Nucleus accumbens (tissue), 56 donors: ENCODE results near the gene PSMD1.

Source experiments
- DNase-seq, 56 donors: peaks; one replicate each; lab custom pipeline; 2025; lab: John Stamatoyannopoulos, UW

The PSMD1 gene

DNA sequence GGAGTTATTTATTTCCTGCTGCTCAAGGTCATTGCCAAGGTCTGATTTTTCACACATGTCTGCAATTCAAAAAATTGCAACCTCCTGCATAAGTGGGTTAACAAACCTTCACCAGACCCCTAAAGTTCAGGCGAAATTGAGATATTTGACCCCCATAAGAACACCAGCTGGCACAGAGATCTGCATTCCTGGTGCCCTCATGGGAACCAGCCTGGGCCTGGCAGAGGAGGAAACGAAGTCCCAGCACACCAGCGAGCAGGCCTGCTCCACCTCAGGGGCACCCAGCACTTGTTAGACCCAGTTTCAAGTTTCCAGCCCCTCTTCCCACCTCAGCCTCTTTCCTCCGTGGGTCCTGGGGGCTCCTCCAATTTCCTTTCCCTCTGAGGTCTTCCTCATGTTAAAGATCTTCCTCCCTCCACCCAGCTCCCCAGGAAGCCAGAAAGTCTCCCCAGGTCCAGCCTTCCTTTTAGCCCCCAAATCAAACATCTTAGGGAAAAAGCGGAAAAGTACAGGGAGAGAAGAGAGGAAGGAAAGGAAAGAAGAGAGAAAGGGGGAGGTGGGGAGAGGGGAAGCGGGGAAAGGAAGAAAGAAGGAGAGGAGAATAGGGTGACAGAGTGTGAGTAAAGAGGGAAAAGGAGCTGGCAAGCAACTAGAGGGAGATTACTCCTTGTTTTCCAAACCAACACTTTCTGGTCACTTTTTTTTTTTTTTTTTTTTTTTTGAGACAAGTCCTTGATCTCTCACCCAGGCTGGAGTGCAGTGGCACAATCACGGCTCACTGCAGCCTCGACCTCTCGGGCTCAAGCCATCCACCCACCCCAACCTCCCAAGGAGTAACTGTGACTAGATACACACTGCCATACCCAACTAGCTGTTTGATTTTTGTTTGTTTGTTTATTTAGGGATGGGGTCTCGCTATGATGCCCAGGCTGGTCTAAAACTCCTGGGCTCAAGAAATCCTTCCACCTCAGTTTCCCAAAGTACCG, 23.2 kb upstream of the PSMD1 start:
- no peak for DNase-seq

DNA sequence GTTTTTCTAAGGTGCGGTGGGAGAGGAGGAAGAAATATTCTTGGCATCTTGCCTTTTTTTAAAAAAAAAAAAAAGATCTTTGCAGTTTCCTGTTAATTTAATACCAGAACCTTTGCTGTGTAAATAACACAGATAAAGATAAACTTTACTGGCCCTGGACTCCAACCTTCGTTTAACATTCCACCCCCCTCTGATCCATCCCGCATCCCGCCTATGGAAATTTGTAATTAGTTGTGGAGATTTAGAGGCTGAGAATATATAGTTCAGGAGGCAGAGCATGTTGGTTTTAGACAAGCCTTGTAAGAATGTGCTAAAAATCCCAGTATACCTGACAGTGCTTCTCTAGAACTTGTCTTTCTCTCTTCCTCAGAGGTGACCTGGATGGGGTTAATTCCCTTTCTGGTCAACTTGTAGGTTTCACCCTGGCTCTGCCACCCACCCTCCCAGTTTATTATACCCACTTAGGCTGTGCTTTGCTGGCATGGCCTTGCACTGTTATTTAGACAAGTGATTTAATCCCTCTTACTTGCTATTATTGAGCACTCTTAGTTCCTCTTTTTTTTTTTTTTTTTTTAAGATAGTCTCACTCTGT, 22.3 kb upstream of the PSMD1 start:
- DNase-seq, result no peak

DNA sequence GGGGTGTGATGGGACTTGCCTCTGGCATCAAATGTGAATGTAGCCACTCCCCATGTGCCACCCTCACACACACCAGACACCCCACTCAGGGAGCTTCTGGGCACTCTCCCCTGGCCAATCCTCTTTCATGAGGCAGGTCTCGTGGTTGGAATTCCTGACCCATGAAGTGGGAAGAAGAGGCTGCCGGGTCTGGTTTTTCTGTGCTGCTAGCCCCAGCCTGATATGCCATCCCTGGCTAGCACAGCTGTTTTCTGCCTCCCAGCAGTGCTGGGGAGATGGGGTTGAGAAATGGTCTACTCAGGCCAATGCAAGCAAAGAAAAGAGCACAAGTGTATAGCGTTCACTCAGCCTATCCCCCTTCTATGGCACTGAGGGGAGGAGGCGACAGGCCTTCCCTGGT, 20.5 kb upstream of the PSMD1 start:
- DNase-seq, result no peak

DNA sequence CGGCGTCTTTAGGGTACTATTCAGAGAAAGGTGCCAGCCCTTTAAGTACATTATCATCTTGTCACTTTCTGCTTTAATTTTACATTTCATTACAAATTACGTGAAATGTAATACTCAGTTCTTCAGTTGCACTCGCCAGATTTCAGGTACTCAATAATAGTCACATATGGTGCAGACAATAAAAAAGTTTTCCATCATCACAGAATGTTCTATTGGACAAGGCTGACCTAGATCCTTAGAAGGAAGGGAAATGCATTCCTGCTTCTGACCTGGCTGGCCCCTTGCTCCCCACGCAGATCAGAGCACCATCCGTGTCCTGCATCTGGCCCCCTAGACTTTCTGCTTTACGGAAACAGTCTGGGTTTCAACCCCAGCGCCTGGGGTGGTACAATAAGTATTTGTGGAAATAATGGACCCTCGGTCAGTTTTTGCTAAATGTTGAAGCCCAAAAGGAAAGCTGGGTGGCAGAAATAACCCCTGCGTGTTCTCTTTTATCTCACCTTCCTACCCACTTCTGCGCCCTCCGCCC, 20.0 kb upstream of the PSMD1 start:
- DNase-seq, result no peak

DNA sequence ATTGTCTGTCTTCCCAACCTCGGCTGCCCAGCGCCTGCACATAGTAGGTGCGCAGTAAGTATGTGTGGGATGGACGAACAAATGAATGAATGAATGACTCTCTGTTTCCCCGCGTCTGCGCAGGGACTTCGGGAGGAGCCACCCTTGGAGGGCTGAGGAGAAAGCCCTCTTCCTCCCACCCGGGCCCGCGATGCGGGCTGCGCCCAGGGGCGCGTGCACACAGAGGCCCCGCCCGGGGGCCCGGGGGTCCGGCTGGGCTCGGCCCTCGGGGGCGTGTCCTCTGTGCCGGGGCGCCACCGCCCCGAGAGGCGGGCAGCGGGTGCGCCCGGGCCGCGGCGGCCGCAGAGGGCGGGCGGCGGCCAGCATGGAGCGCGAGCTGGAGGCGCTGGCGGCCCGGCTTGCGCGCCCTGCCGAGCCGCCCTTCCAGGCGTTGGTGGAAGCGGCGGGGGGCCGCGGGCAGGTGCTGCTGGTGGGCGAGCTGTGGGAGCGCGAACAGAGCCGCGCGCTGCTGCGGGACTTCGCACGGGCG, 19.4 kb upstream of the PSMD1 start, which contains the start of gene C2orf72:
TSS of gene C2orf72 (plus strand) at position 322 of the 529 bp plus-strand sequence. CDS start at position 365, 43 bp downstream.
- DNase-seq, result peak in 10 of 56 donors; percentile 23 to 65 (median 38)

DNA sequence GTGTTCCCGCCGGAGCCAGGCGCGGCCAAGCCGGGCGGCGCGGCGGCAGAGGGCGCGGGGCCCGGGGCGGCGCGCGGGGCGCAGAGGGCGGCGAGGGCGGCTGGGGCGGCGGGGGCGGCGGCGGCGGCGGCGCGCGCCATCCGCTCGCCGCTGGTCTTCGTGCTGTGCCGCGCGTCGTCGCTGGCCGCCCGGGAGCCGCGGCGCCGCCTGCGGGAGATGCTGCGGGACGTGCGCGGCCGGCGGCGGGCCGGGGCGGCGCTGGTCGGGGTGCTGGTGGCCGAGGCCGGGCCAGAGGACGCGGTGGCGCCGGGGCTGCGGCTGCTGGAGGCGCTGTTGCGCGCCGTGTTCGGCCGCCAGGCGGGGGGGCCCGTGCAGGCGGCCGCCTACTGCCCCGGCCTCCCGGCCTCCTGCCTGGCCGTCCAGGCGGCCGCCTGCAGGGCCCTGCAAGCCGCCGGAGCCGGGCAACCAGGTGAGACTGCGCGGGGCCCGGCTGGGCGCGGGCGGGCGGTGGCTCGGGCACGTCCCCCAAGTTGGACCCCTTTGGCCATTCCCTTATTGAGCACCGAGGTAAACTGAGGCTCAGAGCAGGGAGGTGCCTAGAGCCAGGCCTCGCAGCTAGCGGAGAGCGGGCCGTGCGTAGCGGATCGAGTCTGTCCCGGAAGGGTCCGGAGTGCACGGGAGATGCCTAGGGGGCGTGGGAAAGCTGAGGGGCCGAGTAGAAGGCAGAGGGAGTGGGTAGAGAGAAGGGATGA, 18.8 kb upstream of the PSMD1 start:
- peak in 35 of 56 donors; percentile 23 to 73 (median 45) for DNase-seq

DNA sequence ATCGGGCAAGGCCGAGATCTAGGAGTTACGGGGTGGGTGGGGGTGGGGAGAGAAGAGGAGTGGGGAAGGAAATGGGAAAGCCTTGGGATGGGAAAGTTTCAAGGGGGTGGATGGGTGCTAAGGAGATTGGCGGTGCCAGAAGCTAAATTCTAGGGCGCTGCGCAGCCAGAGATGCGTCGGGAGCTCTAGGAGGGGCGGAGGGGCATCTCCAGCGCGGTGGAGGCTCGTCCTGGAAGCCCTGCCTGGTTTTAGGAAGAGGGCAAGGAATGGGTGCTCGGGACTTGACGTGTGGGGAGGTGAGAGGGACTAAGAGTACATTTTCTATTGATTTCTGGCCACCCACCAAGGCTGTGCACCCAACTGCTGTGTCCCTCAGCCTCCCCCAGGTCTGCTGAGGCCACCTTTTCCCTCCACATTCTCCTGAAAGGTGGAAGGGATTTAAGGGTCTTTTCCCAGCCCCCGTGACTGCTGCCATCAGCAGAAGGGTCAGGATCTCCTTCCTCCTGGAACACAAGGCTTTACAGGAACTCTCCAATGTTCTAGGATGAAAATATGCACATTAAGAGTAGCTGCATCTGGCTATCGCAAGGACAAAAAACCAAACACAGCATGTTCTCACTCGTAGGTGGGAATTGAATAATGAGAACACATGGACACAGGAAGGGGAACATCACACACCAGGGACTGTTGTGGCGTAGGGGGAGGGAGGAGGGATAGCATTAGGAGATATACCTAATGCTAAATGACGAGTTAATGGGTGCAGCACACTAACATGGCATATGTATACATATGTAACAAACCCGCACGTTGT, 18.0 kb upstream of the PSMD1 start:
- peak in 4 of 56 donors; percentile 18 to 55 (median 40) for DNase-seq

DNA sequence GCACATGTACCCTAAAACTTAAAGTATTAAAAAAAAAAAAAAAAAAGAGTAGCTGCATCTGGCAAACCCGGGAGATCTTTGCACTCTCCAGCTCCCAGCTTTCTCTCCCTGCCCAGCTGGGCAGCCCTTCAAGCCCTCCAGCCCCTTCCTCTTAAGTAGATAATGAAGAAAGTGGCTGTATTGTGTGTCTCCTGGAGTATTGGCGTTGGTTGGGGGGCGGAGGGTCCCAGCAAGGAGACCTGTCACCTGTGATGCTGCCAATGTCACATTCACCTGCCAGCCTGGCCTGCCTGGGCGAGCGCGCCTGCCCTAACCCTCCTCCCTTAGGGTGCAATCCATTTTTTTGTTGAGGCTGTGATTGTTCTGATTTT, 17.4 kb upstream of the PSMD1 start:
- no peak for DNase-seq

DNA sequence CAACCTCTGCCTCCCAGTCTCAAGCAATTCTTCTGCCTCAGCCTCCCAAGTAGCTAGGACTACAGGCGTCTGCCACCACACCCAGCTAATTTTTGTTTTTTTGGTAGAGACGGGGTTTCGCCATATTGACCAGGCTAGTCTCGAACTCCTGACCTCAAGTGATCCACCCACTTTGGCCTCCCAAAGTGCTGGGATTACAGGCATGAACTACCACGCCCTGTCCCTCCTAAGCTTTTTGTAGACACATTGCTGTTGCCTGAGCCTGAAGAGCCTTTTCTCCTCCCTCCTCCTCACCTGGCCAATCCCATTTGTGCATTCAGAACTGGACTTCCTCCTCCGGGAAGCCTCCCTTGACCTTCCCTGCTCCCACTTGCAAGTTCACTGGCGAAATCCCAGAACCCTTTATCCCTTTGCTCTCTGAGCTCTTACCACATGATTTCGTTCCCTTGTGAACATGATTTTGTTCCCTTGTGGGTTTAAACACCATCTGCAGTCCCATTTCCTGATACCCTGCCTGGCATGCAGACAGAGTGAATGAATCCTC, 16.8 kb upstream of the PSMD1 start:
- DNase-seq, result no peak

DNA sequence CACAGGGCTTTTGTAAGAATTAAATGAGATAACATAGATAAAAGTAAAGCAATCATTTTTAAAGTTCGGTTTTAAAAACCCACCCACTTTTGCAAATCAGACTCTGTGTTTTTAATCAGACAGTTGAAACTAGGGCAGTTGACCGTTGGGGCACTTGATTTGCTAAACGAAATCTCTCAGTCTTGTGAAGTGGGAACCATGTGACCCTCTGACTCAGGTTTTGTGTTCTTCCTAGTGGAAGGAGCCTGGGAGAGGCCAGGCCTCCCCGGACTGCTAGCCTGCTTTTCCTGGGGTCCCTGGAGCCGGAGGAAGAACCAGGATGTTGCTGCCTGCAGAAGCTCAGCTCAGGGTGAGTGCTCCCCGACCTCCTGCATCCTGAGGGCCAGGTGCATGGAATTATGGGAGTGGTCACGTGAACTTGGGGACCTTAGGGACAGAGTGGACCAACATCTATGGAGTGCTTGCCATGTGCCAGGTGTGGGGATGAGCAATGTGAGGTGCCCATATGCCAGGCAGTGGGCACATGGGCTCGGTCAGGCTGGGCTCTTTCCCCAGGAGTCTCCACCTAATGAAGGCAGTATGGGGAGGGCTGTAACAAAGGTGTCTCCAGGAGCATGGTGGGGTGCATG, 15.5 kb upstream of the PSMD1 start:
- DNase-seq, result no peak

DNA sequence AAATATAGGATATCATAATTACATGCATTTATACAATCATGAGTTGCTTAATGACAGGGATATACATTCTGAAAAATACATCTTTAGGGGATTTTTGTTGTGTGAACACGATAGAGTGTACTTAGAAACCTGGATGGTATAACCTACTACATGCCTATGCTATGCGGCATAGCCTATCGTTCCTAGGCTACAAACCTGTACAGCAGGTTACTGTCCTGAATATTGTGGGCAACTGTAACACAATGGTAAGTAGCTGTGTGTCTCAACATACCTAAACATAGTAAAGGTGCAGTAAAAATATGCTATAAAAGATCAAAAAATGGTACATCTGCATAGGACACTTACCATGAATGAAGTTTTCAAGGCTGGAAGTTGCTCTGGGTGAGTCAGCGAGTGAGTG, 12.9 kb upstream of the PSMD1 start:
- no peak for DNase-seq

DNA sequence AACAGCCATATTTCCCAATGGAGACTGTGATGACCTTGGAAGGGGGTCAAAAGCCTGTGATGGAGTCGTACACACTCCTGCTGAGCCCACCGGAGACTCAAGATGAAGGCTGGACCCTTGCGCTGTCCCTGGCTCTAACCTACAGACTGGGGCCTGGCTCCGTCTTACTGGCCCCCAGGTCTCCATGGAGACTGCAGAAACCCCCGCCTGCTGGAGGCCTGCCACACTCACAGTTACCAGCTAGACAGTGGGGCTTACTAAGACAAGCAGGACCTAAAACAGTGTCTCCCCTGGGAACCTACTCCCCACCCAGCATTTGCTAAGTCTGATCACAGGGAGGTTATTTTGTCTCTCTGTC, 9.8 kb upstream of the PSMD1 start:
- DNase-seq, result peak in 2 of 56 donors; percentile 30 to 47

DNA sequence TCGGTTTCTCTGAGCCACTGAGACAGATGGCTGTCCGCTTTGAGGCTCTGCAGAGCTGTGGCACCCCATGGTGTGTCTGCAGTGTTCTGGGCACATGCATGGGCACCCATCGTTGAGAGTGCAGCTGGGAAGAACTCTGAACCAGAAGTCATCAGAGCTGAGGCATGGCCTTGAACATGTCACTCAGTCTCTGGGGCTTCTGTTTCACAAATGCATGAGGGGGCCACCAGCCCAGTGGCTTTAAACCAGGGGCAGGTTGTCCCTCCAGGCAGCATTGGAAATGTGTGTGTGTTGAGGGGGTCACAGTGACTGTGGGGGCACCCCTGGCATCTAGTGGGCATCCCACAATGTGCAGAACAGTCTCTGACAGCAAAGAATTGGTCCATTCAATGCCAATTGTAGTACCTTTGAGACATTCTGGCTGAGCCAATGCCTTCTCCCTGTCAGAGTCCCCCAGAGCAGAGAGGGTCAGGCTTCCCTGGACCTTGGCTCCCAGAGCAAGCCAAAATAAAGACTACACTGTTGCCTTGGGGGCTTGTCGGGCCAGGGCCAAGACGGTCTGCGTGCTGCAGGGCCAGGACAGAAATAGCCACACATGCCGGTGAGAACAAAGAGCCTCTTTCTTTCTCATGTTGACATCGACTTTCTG, 9.3 kb upstream of the PSMD1 start:
- peak in 53 of 56 donors; percentile 32 to 89 (median 74) for DNase-seq

DNA sequence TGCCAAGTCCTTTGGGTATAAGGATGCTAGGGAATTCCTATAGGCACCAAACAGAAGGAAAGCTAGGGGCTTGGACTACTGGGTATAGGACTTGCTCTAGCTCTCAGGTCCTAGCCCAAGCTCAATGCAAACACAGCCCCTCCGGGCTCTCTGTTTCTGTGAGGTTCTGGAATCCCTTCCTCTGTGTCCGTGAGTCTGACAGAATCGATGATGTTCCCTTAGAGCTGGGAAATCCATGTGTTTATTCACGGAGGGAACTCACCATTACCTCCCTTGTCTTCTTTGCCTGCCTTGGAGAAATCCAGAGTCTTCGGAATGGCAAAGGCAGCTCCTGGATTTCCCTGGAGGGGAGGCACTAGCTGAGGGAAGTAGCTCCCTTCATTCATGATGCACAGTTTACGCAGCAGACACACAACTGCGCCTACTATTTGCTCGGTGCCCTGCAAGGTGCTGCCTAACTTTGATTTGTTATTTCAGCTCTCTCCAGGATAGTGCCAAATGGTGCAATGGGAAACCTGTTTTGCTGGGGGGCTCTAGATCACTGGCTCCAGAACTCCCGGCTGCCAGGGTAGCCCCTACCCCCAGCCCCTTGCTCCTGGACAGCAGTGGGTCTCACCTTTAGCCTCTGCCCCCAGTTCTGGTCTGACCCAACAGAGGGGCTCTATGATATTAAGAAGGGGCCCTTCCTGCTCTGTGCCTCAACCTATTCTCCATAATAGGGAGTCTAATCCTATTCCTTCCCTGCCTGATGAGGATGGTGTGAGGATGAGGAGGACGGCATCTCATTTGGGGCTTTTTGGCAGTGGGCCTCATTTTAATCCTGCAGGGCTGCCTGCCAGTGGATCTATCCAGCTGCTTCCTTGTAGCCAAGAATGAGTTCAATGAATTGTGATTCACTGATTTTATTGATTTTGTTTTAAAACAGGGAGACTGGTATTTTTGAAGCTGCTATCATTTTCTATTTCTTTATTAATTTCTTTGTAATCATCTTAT, 8.4 kb upstream of the PSMD1 start:
- DNase-seq, result peak in 7 of 56 donors; percentile 15 to 66 (median 51)

DNA sequence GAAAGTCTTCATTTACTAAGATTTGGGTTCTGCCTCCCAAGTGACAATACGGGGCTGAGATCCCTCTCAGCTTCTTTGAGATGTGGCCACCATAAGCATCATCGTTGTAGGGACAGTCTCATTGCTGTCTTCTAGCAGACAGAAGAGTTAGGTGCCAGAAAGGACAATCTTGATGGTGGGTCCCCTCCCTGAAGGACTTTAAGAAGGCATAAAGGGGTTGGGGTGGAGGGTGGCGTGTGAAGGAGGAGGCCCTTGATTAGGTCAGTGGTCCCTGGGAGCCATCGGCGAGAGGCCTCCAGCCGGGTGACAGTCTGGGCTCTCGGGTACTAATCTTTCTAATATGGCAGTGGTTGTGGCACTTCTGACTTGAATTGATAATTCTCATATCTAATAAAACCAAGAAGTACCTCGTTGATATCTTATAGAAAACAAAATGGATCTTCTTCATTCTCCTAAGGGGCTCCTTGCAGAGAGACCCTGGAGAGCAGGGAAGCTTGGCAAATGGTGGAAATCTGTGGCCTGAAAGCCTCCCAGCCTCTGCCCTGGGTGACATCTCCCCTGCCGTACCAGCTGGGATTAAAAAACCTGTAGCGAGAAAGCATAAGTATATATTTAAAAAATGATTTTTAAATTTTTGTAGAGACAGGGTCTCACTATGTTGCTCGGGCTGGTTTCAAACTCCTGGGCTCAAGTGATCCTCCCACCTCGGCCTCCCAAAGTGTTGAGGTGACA, 7.2 kb upstream of the PSMD1 start:
- no peak for DNase-seq
